Bronchial smooth muscle cell (primary cell): ENCODE measurements around the gene TUNAR. TPM values are rescaled to one million over a fixed set of nuclear protein-coding genes. Genes with fewer than 3 reads are reported as not detected.

Experiments used
- total RNA-seq: library from RNA; depleted of rRNA; stranded (reverse); fragments of >200 nt; gene quantifications from 2 replicates; pipeline ENCODE4 v1.2.1, GENCODE V29; 2014

Gene TUNAR
- not detected in 2 replicates for total RNA-seq

GRCh38 chr14:95876761-95877538 lies at the start of gene TUNAR:
Gene TUNAR (plus strand): TSS chr14:95876832.

Other genes with a start within 250 kb of the TUNAR start
- gene TCL1B, start 190.4 kb upstream of the TUNAR start, total RNA-seq: not detected in 2 replicates
- not detected in 2 replicates for gene TCL1A, start 162.7 kb upstream of the TUNAR start, total RNA-seq
- gene C14orf132, start 162.5 kb downstream of the TUNAR start, total RNA-seq: 32.0 and 35.3 TPM in 2 replicates